Measurements from ENCODE around the gene POLR1C. TPM values are rescaled to one million over a fixed set of nuclear protein-coding genes. Genes with fewer than 3 reads are reported as not detected.

POLR1C gene
- total RNA-seq, 1 donor = 28.5 TPM

GRCh38 chr6:43472515-43472914, 44.4 kb upstream of the POLR1C start:
- TF ChIP-seq CTCF (IDR thresholded peaks at IDR 0.05; ENCODE audit: insufficient read depth, low read depth, low read length) = no peak
- H3K4me3 ChIP-seq (ENCODE audit: low read depth, low read length) = no peak overlapping the region
- no peak for DNase-seq (ENCODE audit: low read depth)

DNA sequence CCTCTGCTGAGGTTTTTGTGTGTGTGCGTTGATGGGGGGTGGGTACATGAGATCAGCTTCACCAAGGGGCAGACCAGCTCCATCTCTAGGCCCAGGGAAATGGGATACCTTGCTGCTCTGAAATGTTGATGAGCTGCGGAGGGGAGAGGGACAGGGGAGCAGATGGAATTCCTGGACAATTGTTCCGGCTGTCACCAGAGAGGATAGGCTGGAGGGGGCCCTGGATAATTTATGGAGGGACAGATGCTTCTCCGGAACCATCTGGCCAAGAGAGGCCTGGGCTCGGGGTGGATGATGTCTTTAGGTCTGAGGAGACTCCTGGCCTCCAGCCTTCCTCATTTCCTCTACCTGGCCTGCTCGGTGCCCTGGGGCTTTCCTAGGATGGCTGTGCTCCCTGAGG, 41.4 kb upstream of the POLR1C start:
- DNase-seq (ENCODE audit: low read depth) = no peak
- H3K4me3 ChIP-seq (ENCODE audit: low read depth, low read length) = no peak overlapping the region
- no peak for TF ChIP-seq CTCF (IDR thresholded peaks at IDR 0.05; ENCODE audit: insufficient read depth, low read depth, low read length)

DNA sequence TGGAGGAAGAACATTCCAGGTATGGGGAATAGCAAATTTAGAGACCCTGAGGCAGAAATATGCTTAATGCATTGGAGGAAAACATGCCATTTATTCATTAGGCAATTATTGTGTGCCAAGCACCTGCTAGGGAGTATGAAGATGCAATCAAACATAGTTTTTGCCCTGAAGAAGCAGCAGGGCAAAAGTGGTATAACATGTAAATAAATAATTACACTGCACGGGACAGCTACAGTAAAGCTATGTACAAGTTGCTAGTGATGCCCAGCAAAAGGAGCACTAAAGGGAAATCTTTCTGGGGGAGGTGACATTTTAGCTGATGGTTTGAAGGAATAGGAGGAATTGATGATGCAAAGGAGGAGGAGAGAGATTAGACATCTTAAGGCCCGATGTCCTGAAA, 40.1 kb upstream of the POLR1C start:
- H3K4me3 ChIP-seq (ENCODE audit: low read depth, low read length) = peak overlapping the region; percentile 80
- no peak for DNase-seq (ENCODE audit: low read depth)
- TF ChIP-seq CTCF (IDR thresholded peaks at IDR 0.05; ENCODE audit: insufficient read depth, low read depth, low read length) = no peak

- DNase-seq (ENCODE audit: low read depth) = peak; percentile 76
These were observed 39.5 kb upstream of the POLR1C start, which contains the start of gene TJAP1 for GRCh38 chr6:43477235-43478007. Gene TJAP1, plus strand, starts transcription at chr6:43477570. Its CDS starts 21,432 bp downstream, at chr6:43499002.

GRCh38 chr6:43478008-43478372, 38.9 kb upstream of the POLR1C start:
- DNase-seq (ENCODE audit: low read depth) = no peak
- peak overlapping the region; percentile 80 for H3K4me3 ChIP-seq (ENCODE audit: low read depth, low read length)
- no peak for TF ChIP-seq CTCF (IDR thresholded peaks at IDR 0.05; ENCODE audit: insufficient read depth, low read depth, low read length)

More at GRCh38 chr6:43477235-43478007, 39.5 kb upstream of the POLR1C start, which contains the start of gene TJAP1:
- no peak for TF ChIP-seq CTCF (IDR thresholded peaks at IDR 0.05; ENCODE audit: insufficient read depth, low read depth, low read length)
- H3K4me3 ChIP-seq (ENCODE audit: low read depth, low read length) = peak within 1 kb of the TSS; percentile 80

- no peak for TF ChIP-seq CTCF (IDR thresholded peaks at IDR 0.05; ENCODE audit: insufficient read depth, low read depth, low read length)
- H3K4me3 ChIP-seq (ENCODE audit: low read depth, low read length) = no peak overlapping the region
- DNase-seq (ENCODE audit: low read depth) = no peak
These were observed 35.8 kb upstream of the POLR1C start for GRCh38 chr6:43481075-43481474.
